DND-41 (cell line): Measurements from ENCODE around the gene TRPM3.

ENCODE experiments used
- ATAC-seq: fragments of 200-7000 bp; cut with Tn5 transposase; 3 replicates; pipeline ENCODE4 v1.9.1; 2021; ENCODE audit warnings: low read depth; ENCODE audit not compliant: insufficient read depth
- DNase-seq: peaks from one replicate; pipeline ENCODE4 v3.0.0-alpha.2; 2020
- H2AFZ ChIP-seq: 2 replicates; pipeline ENCODE4 v1.6.0; 2012; ENCODE audit warnings: low read depth, low read length
- H3K27ac ChIP-seq: 2 replicates; pipeline ENCODE4 v1.5.1; 2012; ENCODE audit warnings: low read length, inconsistent platforms
- H3K27me3 ChIP-seq: fragments of 200-600 bp; sonication (generic); 2 replicates; pipeline ENCODE4 v1.6.0; 2012; ENCODE audit warnings: low read length, mild to moderate bottlenecking, inconsistent platforms; ENCODE audit not compliant: insufficient read depth, poor library complexity
- H3K36me3 ChIP-seq: 2 replicates; pipeline ENCODE4 v1.5.1; 2012; ENCODE audit warnings: low read length, inconsistent platforms; ENCODE audit not compliant: insufficient read depth
- H3K4me1 ChIP-seq: 2 replicates; pipeline ENCODE4 v1.5.1; 2012; ENCODE audit warnings: mild to moderate bottlenecking, low read length; ENCODE audit not compliant: insufficient read depth
- H3K4me2 ChIP-seq: 2 replicates; pipeline ENCODE4 v1.6.0; 2012; ENCODE audit warnings: mild to moderate bottlenecking, moderate library complexity, low read length, inconsistent platforms; ENCODE audit not compliant: insufficient read depth
- H3K4me3 ChIP-seq, 2 experiments: fragments of 200-600 bp in 1 of 2; shearing (Covaris generic) in 1 of 2; 2 replicates each; pipeline ENCODE4 v1.5.1; 2012 to 2016; ENCODE audit warnings: inconsistent platforms in 2 of 2, low read length in 2 of 2, mild to moderate bottlenecking in 2 of 2, low read depth in 1 of 2, moderate library complexity in 1 of 2
- H3K79me2 ChIP-seq: 2 replicates; pipeline ENCODE4 v1.6.0; 2012; ENCODE audit warnings: low read length, inconsistent platforms; ENCODE audit not compliant: insufficient read depth
- H3K9ac ChIP-seq: 2 replicates; pipeline ENCODE4 v1.6.0; 2012; ENCODE audit warnings: low read depth, mild to moderate bottlenecking, inconsistent platforms, low read length, moderate library complexity
- H3K9me3 ChIP-seq: 2 replicates; pipeline ENCODE4 v1.5.1; 2012; ENCODE audit warnings: low read length, moderate library complexity, mild to moderate bottlenecking, inconsistent platforms; ENCODE audit not compliant: insufficient read depth, severe bottlenecking
- H4K20me1 ChIP-seq: 2 replicates; pipeline ENCODE4 v1.6.0; 2012; ENCODE audit warnings: low read length; ENCODE audit not compliant: insufficient read depth
- CTCF ChIP-seq: IDR thresholded peaks from 2 replicates; pipeline ENCODE4 v1.5.1; 2012; ENCODE audit warnings: borderline replicate concordance, low read length, moderate library complexity, mild to moderate bottlenecking; ENCODE audit not compliant: poor library complexity, severe bottlenecking; ENCODE audit errors: extremely low read depth
- EZH2 ChIP-seq: IDR thresholded peaks from 3 replicates; pipeline ENCODE4 v1.6.1; 2012; ENCODE audit warnings: borderline replicate concordance, low read depth, mild to moderate bottlenecking, moderate library complexity, low read length, inconsistent platforms; ENCODE audit not compliant: severe bottlenecking

TRPM3 gene

GRCh38 chr9:70498866-70499265 lies 622.6 kb downstream of the TRPM3 start:
- H3K4me1 ChIP-seq = no peaks in the 10 kb centered on the region
- H3K79me2 ChIP-seq = no peaks in the 10 kb centered on the region
- no peak overlapping the region for H3K9ac ChIP-seq
- no peak overlapping the region for H3K4me2 ChIP-seq
- no peaks in the 10 kb centered on the region for H4K20me1 ChIP-seq
- TF ChIP-seq CTCF (no peak), EZH2 (no peak)
- no peaks in the 10 kb centered on the region for H3K27me3 ChIP-seq
- H3K9me3 ChIP-seq = no peaks in the 10 kb centered on the region
- H2AFZ ChIP-seq = no peak overlapping the region
- H3K36me3 ChIP-seq = no peaks in the 10 kb centered on the region
- H3K27ac ChIP-seq = no peak overlapping the region
- ATAC-seq = no peak
- DNase-seq = no peak
- H3K4me3 ChIP-seq = no peak overlapping the region

- H3K36me3 ChIP-seq = no peaks in the 10 kb centered on the region
- no peaks in the 10 kb centered on the region for H4K20me1 ChIP-seq
- TF ChIP-seq EZH2 (no peak), CTCF (no peak)
- DNase-seq (no peak), ATAC-seq (no peak)
- H3K4me3 ChIP-seq = no peak overlapping the region
- H3K4me2 ChIP-seq = no peak overlapping the region
- no peak overlapping the region for H2AFZ ChIP-seq
- H3K4me1 ChIP-seq = no peaks in the 10 kb centered on the region
- no peaks in the 10 kb centered on the region for H3K79me2 ChIP-seq
- H3K9ac ChIP-seq = no peak overlapping the region
- no peaks in the 10 kb centered on the region for H3K27me3 ChIP-seq
- no peak overlapping the region for H3K27ac ChIP-seq
- H3K9me3 ChIP-seq = no peaks in the 10 kb centered on the region
Observed at GRCh38 chr9:70496244-70496643, 625.2 kb downstream of the TRPM3 start.

GRCh38 chr9:70495514-70495913 lies 625.9 kb downstream of the TRPM3 start:
- Histone ChIP-seq H3K36me3 (no peaks in the 10 kb centered on the region), H3K9ac (no peak overlapping the region), H2AFZ (no peak overlapping the region), H3K9me3 (no peaks in the 10 kb centered on the region), H4K20me1 (no peaks in the 10 kb centered on the region), H3K4me1 (no peaks in the 10 kb centered on the region), H3K27ac (no peak overlapping the region), H3K27me3 (no peaks in the 10 kb centered on the region), H3K4me2 (no peak overlapping the region), H3K79me2 (no peaks in the 10 kb centered on the region), H3K4me3 (no peak overlapping the region)
- DNase-seq = no peak
- no peak for ATAC-seq
- no peak for TF ChIP-seq CTCF
- TF ChIP-seq EZH2 = no peak

- Histone ChIP-seq H3K36me3 (no peaks in the 10 kb centered on the region), H3K4me2 (no peak overlapping the region), H3K27ac (no peak overlapping the region), H3K27me3 (no peaks in the 10 kb centered on the region), H2AFZ (no peak overlapping the region), H3K4me3 (no peak overlapping the region), H3K4me1 (no peaks in the 10 kb centered on the region), H3K9ac (no peak overlapping the region), H3K9me3 (no peaks in the 10 kb centered on the region), H3K79me2 (no peaks in the 10 kb centered on the region), H4K20me1 (no peaks in the 10 kb centered on the region)
- DNase-seq = no peak
- no peak for ATAC-seq
- no peak for TF ChIP-seq EZH2
- no peak for TF ChIP-seq CTCF
Observed at GRCh38 chr9:70494221-70494620, 627.2 kb downstream of the TRPM3 start.
